K562 (cell line): ENCODE results near the gene DCAF11. TPM values are rescaled to one million over a fixed set of nuclear protein-coding genes. Genes with fewer than 3 reads are reported as not detected.
A peak's percentile ranks its signal among the peaks of the same experiment; 100 is the strongest.

Source experiments
- ARID1B ChIP-seq: fragments of 450-650 bp; IDR thresholded peaks from 2 replicates; pipeline ENCODE4 v1.6.1; 2016; ENCODE audit warnings: antibody characterized with exemption, mild to moderate bottlenecking, inconsistent platforms
- CC2D1A ChIP-seq: fragments of 450-650 bp; IDR thresholded peaks from 2 replicates; pipeline ENCODE4 v1.6.1; 2017; ENCODE audit warnings: mild to moderate bottlenecking
- CTCFL ChIP-seq: IDR thresholded peaks from 2 replicates; pipeline ENCODE4 v1.6.1; 2011; ENCODE audit warnings: borderline replicate concordance, low read depth, mild to moderate bottlenecking, moderate library complexity, low read length; ENCODE audit not compliant: insufficient read depth, poor library complexity, severe bottlenecking
- EZH2 ChIP-seq: IDR thresholded peaks from 2 replicates; pipeline ENCODE4 v1.6.1; 2012; ENCODE audit warnings: low read depth, mild to moderate bottlenecking, inconsistent platforms, low read length, borderline replicate concordance
- JUND ChIP-seq, 2 experiments: IDR thresholded peaks; 2 replicates in 1 of 2; 3 replicates in 1 of 2; pipeline ENCODE4 v1.6.1; 2011; ENCODE audit warnings: borderline replicate concordance in 2 of 2, low read depth in 2 of 2, low read length in 2 of 2, improper control_type of control experiment in 1 of 2, missing biosample characterization in 1 of 2, missing genetic modification characterization in 1 of 2, missing genetic modification reagents in 1 of 2
- KDM5B ChIP-seq: fragments of 200-600 bp; sonication (generic); IDR thresholded peaks from 2 replicates; pipeline ENCODE4 v1.6.1; 2012; ENCODE audit warnings: low read depth, mild to moderate bottlenecking, moderate library complexity, low read length, control low read depth, inconsistent platforms; ENCODE audit not compliant: insufficient replicate concordance
- RREB1 ChIP-seq: fragments of 250-450 bp; sonication (Bioruptor Pico); IDR thresholded peaks from 2 replicates; pipeline ENCODE4 v1.4.0; 2020
- SNAPC5 ChIP-seq: fragments of 250-450 bp; sonication (Bioruptor Pico); IDR thresholded peaks from 2 replicates; pipeline ENCODE4 v1.8.0; 2021; ENCODE audit warnings: moderate library complexity, mild to moderate bottlenecking, inconsistent platforms
- SP1 ChIP-seq: sonication (generic); formaldehyde crosslinking; IDR thresholded peaks from 2 replicates; pipeline ENCODE4 v1.8.1; 2022; ENCODE audit warnings: mild to moderate bottlenecking, missing genetic modification reagents
- XRCC5 ChIP-seq: fragments of 200-400 bp; formaldehyde crosslinking; IDR thresholded peaks from 2 replicates; pipeline ENCODE4 v1.6.1; 2017; ENCODE audit warnings: low read depth, mild to moderate bottlenecking, low read length
- ZFP30 ChIP-seq: fragments of 250-450 bp; sonication (Bioruptor Pico); IDR thresholded peaks from 2 replicates; pipeline ENCODE4 v1.8.0; 2022; ENCODE audit warnings: moderate library complexity, mild to moderate bottlenecking, inconsistent platforms, borderline replicate concordance
- ZFX ChIP-seq: sonication (generic); formaldehyde crosslinking; IDR thresholded peaks from 2 replicates; pipeline ENCODE4 v1.8.0; 2022; ENCODE audit warnings: mild to moderate bottlenecking, missing genetic modification reagents, moderate library complexity
- ZNF518B ChIP-seq: fragments of 250-450 bp; sonication (Bioruptor Pico); IDR thresholded peaks from 2 replicates; pipeline ENCODE4 v1.5.0; 2021; ENCODE audit warnings: mild to moderate bottlenecking, moderate library complexity
- ZSCAN32 ChIP-seq: fragments of 450-650 bp; formaldehyde crosslinking; IDR thresholded peaks from 2 replicates; pipeline ENCODE4 v1.4.0; 2020; ENCODE audit warnings: mild to moderate bottlenecking, moderate library complexity
- polyA plus RNA-seq, 8 experiments: library from polyadenylated mRNA; depleted of rRNA in 4 of 8; stranded (reverse) in 5 of 8; unstranded in 3 of 8; fragments of >200 nt; fragmentation: Nextera tagmentation in 2 of 8; fragmentation: Illumina TruSeq in 1 of 8; extraction: Ambion mirVana in 2 of 8; extraction: Trizol in 1 of 8; gene quantifications; 2 replicates each; pipeline versions ENCODE4 v1.2.1 to v1.2.3, GENCODE V29; 2011 to 2014; ENCODE audit warnings: inconsistent platforms in 1 of 8, missing spikeins in 1 of 8
- total RNA-seq, 7 experiments: library from RNA; depleted of rRNA in 6 of 7; stranded (reverse); fragments of >200 nt in 6 of 7; fragmentation: Illumina TruSeq in 2 of 7; extraction: Trizol in 2 of 7; gene quantifications; 2 replicates each; pipeline versions ENCODE4 v1.2.1 to v1.2.3, GENCODE V29; 2011 to 2021; ENCODE audit warnings: low replicate concordance in 1 of 7

The DCAF11 gene
- total and polyA plus RNA-seq, 9 of the 15 experiments (the other 6 are each of a cell fraction or from before 2014, with no cell fraction given) = 8.5 to 46.2 (median 36.4) TPM

- no peak for TF ChIP-seq RREB1 (CRISPR knock-in tag)
- peak; percentile 45 for TF ChIP-seq KDM5B
- TF ChIP-seq ZFX (CRISPR knock-in tag) = peak; percentile 75
- TF ChIP-seq SP1 (CRISPR knock-in tag) = peak; percentile 81
- no peak for TF ChIP-seq ZFP30 (CRISPR knock-in tag)
- TF ChIP-seq XRCC5 = 0 out of 2 replicates have a peak, but pooled peaks have one; percentile 40
- 0 out of 2 replicates have a peak, but pooled peaks have one; percentile 18 for TF ChIP-seq JUND (IDR thresholded peaks at IDR 0.05; ENCODE audit: borderline replicate concordance, low read depth, low read length)
- TF ChIP-seq JUND (tag; IDR thresholded peaks at IDR 0.05; ENCODE audit: borderline replicate concordance, low read depth, low read length) = no peak
- no peak for TF ChIP-seq EZH2
- TF ChIP-seq ZSCAN32 (CRISPR knock-in tag) = no peak
- 0 out of 2 replicates have a peak, but pooled peaks have one; percentile 5 for TF ChIP-seq ARID1B
- TF ChIP-seq ZNF518B (CRISPR knock-in tag) = no peak
- TF ChIP-seq CC2D1A = peak; percentile 100
- TF ChIP-seq CTCFL = peak; percentile 52
- TF ChIP-seq SNAPC5 (CRISPR knock-in tag) = no peak
Observed at GRCh38 chr14:24141097-24141880, 26.7 kb downstream of the DCAF11 start, which contains the start of gene EMC9 (continued).
